ENCODE results near the gene IKBKG.
A peak's percentile ranks its signal among the peaks of the same experiment; 100 is the strongest.
"Not testable (repeated sequence)": the region's sequence is repeated elsewhere in the genome, so short reads cannot be mapped to it uniquely, and the experiment has no call there.

IKBKG gene

GRCh38 chrX:154525606-154526490, 21.6 kb upstream of the IKBKG start:
- DNase-seq (ENCODE audit: low read depth in 2 of 2): no peak

DNA sequence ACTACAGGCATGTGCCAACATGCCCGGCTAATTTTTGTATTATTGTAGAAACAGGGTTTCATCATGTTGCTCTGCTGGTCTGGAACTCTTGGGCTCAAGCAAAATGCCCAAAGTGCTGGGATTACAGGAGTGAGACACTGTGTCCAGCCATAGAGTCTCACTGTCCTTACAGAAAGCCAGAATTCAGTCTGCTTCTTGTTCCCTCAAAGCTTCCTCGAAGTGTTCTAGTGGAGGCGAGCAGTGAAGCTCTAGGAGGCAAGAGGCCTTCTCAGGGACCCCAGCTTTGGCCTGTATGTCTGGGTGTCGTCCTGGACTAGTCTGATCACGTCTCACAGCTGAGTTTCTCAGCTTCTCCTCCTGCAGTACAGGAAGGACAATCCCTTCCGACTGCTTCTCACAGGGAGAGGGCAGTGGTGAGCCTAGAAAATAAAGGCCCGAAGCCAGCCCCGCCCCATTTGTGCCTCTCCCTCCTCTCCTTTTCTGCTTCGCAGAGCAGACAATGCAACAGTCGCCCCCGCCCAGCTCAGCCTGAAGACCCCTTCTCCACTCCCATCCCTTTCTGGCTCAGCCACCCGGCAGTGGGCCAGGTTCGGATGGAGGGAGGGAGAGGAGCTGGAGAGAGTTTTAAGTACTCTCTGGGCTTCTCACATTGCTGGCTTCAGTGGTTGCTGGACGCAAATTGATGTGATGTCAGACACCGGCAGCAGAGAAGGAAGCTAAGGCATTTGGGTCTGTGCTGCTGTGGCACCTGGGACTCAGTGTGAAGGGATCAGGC, 20.3 kb upstream of the IKBKG start:
- no peak for DNase-seq (ENCODE audit: low read depth in 2 of 2)

GRCh38 chrX:154529206-154529612, 18.2 kb upstream of the IKBKG start:
- DNase-seq (ENCODE audit: low read depth in 2 of 2): no peak

DNA sequence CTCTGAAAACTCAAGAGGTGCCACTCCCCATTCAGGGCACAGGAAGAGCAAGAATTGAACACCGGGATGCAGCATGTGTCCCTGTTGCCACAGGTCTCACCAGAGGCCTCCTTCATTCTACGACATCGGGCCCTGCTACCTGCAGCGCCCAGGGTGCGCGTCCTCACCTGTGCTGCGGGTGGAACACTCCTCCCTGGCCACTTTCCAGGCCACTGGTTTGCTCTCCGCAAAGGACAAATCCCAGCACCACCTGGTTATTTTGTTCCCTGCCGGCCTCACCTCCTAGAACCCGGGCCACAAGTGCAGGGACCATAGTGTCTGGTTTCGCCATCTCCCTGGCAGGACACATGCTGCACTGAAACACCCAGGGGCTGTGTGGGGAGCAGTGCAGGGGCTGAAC, 17.1 kb upstream of the IKBKG start:
- no peak for DNase-seq (ENCODE audit: low read depth in 2 of 2)

GRCh38 chrX:154531626-154532025, 15.8 kb upstream of the IKBKG start:
- no peak for DNase-seq (ENCODE audit: low read depth in 2 of 2)

DNA sequence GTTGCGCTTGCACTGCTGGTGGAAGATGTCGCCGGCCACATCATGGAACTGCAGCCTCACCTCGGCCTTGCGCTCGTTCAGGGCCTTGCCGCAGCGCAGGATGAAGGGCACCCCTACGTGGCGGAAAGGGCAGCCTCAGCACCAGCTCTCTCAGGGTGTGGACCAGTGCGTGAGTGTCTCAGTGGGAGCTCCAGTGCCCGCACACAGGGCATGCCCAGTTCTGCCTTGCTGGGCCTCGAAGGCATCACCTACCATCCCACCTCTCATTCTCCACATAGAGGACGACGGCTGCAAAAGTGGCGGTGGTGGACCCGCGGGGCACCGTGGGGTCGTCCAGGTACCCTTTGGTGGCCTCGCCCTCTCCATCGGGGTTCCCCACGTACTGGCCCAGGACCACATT, 14.7 kb upstream of the IKBKG start:
- DNase-seq (ENCODE audit: low read depth in 2 of 2): no peak

GRCh38 chrX:154534526-154535322, 12.7 kb upstream of the IKBKG start:
- peak; percentile 74 to 82 for DNase-seq (ENCODE audit: low read depth in 2 of 2)

- DNase-seq (ENCODE audit: low read depth in 2 of 2): no peak
These were observed 11.5 kb upstream of the IKBKG start for GRCh38 chrX:154535892-154536291.

DNA sequence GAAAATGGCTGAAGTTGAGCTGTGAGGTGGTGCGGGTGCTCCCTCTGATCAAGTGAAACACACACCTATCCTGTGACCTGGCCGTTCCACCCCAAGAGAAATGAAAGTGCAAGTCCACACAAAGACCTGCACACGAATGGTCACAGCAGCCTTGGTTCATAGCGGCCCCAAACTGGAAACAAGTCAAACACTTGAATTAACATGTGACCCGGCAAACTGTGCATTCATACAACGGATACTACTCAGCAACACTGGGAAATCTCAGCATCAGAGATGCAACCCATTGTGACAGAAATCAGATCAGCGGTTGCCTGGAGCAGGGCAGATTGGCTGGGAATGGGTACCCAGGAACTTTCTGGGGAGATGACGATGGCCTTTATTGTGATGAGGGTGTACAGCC, 8.3 kb upstream of the IKBKG start:
- no peak for DNase-seq (ENCODE audit: low read depth in 2 of 2)

DNA sequence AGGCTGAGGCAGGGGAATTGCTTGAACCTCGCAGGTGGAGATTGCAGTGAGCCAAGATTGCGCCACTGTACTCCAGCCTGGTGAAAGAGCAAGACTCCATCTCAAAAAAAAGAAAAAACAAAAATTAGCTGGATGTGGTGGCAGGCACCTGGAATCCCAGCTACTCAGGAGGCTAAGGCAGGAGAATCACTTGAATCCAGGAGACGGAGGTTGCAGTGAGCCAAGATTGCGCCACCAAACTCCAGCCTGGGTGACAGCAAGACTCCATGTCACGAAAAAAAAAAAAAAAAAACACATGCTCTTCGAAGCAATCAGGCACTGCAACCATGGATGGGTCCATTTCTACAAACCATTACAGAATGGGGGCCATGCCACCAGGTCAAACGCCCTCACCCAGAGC, 7.1 kb upstream of the IKBKG start:
- not testable (repeated sequence) for DNase-seq (ENCODE audit: low read depth in 2 of 2)

GRCh38 chrX:154540897-154541535, 6.4 kb upstream of the IKBKG start:
- DNase-seq (ENCODE audit: low read depth in 2 of 2): no peak

GRCh38 chrX:154541589-154541895, 5.9 kb upstream of the IKBKG start:
- no peak for DNase-seq (ENCODE audit: low read depth in 2 of 2)

DNA sequence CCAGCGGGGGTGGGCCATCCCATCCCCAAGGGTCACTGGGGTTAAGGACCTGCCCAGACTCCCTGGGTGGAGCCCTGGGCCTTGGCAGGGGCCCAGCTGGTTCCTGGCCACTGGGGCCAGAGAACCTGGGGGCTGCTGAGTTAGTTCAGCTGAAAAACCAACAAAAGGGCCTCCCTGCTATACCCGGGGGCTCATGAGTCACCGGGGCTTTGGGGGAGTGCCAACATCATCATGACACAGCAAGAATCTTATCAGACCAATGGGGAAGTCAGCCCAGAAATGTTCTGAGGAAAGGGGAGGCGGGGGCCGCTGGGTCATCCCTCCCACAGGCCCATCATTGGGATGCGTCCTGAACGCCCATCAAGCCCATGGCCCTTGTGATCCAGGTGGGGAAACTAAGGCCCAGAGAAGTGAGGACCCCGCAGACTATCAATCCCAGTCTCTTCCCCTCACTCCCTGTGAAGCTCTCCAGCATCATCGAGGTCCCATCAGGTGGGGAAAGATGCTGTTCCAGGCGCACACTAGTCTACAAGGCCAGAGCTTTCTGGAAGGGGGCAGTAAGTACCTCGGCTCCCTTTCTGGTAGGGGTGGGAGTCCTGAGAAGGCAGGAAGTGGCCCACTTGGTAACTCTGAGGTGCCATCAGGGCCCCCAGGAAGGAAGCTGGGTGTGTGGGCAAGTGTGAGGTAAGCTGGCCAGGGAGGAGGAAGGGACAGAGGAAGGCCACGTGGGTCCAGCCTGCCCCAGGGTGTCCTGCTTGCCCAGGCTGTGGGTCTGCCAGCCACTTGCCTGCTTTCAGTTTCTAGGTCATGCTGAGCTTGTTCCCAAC, 5.3 kb upstream of the IKBKG start:
- DNase-seq (ENCODE audit: low read depth in 2 of 2): peak in 1 of 2 donors; percentile 50

DNA sequence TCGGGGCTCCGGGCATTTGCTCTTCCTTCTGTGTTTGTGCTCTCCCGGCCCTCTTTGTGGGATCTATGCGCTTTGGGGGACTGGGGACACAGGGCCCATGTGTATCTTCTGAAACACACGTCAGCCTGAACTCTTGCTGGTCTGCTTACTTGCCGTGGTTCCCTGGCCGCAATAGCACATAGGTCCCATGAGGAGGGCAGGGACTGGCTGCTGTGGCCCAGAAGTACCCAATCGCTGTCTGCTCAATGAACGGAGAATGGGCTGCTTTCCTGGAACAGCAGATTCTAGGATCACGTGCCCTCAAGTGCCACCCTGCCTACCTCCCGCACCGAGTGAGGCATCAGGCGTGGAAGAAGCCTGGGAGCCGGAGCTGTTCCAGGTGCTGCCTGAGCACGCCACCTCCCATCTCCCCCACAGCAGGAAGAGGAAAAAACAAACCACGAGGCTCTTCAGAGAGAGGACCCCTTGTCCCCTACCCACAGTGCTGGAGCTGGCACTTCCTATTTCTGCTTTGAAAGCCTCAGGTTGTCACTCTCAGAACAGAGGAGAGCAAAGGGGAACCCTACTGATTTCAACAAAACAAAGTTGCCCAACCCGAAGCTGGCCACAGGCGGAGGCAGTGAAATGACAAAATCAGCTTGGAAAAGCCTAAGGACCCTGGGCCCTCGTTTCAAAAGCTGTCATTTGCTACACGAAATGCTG, 4.5 kb upstream of the IKBKG start:
- no peak for DNase-seq (ENCODE audit: low read depth in 2 of 2)

DNA sequence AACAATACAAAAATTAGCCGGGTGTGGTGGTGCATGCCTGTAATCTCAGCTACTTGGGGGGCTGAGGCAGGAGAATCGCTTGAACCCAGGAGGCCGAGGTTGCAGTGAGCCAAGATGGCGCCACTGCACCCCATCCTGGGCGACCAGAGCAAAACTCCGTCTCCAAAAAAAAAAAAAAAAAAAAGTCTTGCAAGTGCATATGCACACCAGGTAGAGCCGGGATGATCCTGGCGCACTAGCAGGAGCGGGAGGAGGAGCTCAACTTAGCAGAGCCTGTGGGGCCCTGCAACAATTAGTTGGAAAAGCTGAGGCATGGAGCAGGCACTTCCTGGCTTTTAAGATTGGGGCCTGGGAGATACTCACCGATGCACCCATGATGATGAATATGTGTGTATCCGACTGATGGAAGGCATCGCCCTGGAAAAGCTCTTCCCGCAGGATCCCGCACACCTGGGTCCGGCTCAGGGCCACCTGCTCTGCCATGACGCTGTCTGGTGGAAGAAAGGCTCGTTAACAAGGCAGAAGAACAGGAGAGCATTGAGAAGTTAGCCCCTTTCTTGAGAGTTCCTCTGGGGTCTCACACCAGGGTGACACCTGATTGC, 1.6 kb upstream of the IKBKG start:
- DNase-seq (ENCODE audit: low read depth in 2 of 2): no peak

- peak; percentile 53 to 62 for DNase-seq (ENCODE audit: low read depth in 2 of 2)
These were observed 821 bp upstream of the IKBKG start, which contains the start of gene G6PD for GRCh38 chrX:154546354-154547244. Gene G6PD, minus strand, starts transcription at chrX:154546846. Its CDS starts 691 bp downstream, at chrX:154546155.

DNA sequence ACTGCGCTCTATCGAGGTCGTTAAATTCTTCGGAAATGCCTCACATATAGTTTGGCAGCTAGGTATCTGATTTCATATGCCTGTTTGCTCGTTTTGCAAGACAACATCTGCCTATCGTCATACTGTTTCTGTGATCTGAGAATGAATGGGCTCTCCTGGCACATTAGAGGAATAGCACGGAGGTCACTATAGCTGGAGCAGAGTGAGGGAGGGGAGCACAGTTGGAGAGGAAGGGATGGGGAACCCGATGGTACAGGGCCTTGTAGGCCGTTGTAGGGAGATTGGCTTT, 552 bp downstream of the IKBKG start:
- DNase-seq (ENCODE audit: low read depth in 2 of 2): no peak

DNA sequence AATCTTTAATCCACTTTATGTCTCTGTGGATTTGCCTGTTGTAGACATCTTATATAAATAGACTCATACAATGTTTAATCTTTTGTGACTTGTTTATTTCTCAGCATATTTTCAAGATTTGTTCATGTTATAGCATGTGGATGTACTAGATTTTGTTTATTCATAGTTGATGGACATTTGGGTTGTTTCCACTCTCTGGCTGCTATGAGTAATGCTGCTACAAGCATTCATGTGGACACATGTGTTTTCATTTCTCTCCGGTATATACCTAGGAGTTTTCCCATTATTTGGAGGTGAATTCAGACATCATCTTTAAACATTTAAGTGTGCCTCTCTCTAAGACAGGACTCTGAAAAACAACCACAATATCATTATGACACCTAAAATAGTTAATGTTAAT, 2.3 kb downstream of the IKBKG start:
- DNase-seq (ENCODE audit: low read depth in 2 of 2): no peak

All from activated CD8-positive, alpha-beta memory T cell treated with anti-CD3 and anti-CD28 coated beads for 4 hours (primary cell).